Muscle of leg (tissue), 11 donors: Measurements from ENCODE around the gene SLC1A2. TPM values are rescaled to one million over a fixed set of nuclear protein-coding genes. Genes with fewer than 3 reads are reported as not detected.

Experiments
- DNase-seq: peaks from one replicate; pipeline ENCODE4 v3.0.0; 2013
- H3K27ac ChIP-seq: one replicate; pipeline ENCODE4 v1.5.1; 2013; ENCODE audit warnings: mild to moderate bottlenecking, low read length, control low read depth
- H3K27me3 ChIP-seq: one replicate; pipeline ENCODE4 v1.6.1; 2013; ENCODE audit warnings: low read length; ENCODE audit not compliant: control insufficient read depth, insufficient read depth
- H3K36me3 ChIP-seq: one replicate; pipeline ENCODE4 v1.6.1; 2013; ENCODE audit warnings: low read length; ENCODE audit not compliant: control insufficient read depth, insufficient read depth
- H3K4me1 ChIP-seq: one replicate; pipeline ENCODE4 v1.6.1; 2013; ENCODE audit warnings: low read length; ENCODE audit not compliant: control insufficient read depth, insufficient read depth
- H3K4me3 ChIP-seq: one replicate; pipeline ENCODE4 v1.5.1; 2013; ENCODE audit warnings: low read length, control low read depth
- H3K9me3 ChIP-seq: replicated peaks from 2 replicates; pipeline ENCODE4 v1.6.1; 2013; ENCODE audit warnings: low read depth, low read length; ENCODE audit not compliant: control insufficient read depth
- WGBS: methylation state at CpG from one replicate; pipeline ENCODE4 v1.1.5; 2013; ENCODE audit warnings: missing lambda C conversion rate; ENCODE audit not compliant: insufficient coverage; 5-methylcytosine and 5-hydroxymethylcytosine counted together
- polyA plus RNA-seq, 8 donors: library from polyadenylated mRNA; unstranded; fragments of 120-200 nt; gene quantifications; one replicate each; pipeline versions ENCODE4 v1.2.1 to v1.2.3, GENCODE V29; 2013; ENCODE audit warnings: inconsistent platforms in 1 of 8, low replicate concordance in 1 of 8; ENCODE audit not compliant: insufficient read length in 8 of 8, insufficient read depth in 1 of 8
- total RNA-seq: library from RNA; stranded (reverse); fragments of 120-200 nt; gene quantifications from one replicate; pipeline ENCODE4 v1.2.4, GENCODE V29; 2013

SLC1A2 gene
- total and polyA plus RNA-seq, 9 donors: 0.43 to 1.6 (median 1.0) TPM

GRCh38 chr11:35247428-35247827, 171.9 kb downstream of the SLC1A2 start:
- H3K9me3 ChIP-seq: peaks cover 3% of the 10 kb centered on the region
- WGBS: 88% methylated on average over 2 of the region's 3 CpGs
- no peak overlapping the region for H3K4me3 ChIP-seq
- no peak for DNase-seq
- H3K27me3 ChIP-seq: no peaks in the 10 kb centered on the region
- H3K27ac ChIP-seq: peak overlapping the region; percentile 66
- H3K4me1 ChIP-seq: no peaks in the 10 kb centered on the region
- H3K36me3 ChIP-seq: no peaks in the 10 kb centered on the region

GRCh38 chr11:35246745-35247144, 172.6 kb downstream of the SLC1A2 start:
- H3K4me1 ChIP-seq: no peaks in the 10 kb centered on the region
- peak; percentile 95 for DNase-seq
- H3K27me3 ChIP-seq: no peaks in the 10 kb centered on the region
- peak overlapping the region; percentile 78 for H3K27ac ChIP-seq
- no peaks in the 10 kb centered on the region for H3K36me3 ChIP-seq
- H3K4me3 ChIP-seq: no peak overlapping the region
- WGBS: 0% methylated on average over 2 of the region's 2 CpGs
- H3K9me3 ChIP-seq: peaks cover 3% of the 10 kb centered on the region

- no CpG with 5 or more reads among the region's 1 CpG for WGBS
Measured at GRCh38 chr11:35245786-35246185, 173.6 kb downstream of the SLC1A2 start.

GRCh38 chr11:35245056-35245455, 174.3 kb downstream of the SLC1A2 start:
- no peak for DNase-seq
- Histone ChIP-seq H3K27ac (no peak overlapping the region), H3K9me3 (peaks cover 3% of the 10 kb centered on the region), H3K4me3 (no peak overlapping the region), H3K36me3 (no peaks in the 10 kb centered on the region), H3K27me3 (no peaks in the 10 kb centered on the region), H3K4me1 (no peaks in the 10 kb centered on the region)
- 68% methylated on average over 4 of the region's 4 CpGs for WGBS

More at GRCh38 chr11:35245786-35246185, 173.6 kb downstream of the SLC1A2 start:
- Histone ChIP-seq H3K9me3 (peaks cover 3% of the 10 kb centered on the region), H3K4me3 (no peak overlapping the region), H3K27me3 (no peaks in the 10 kb centered on the region), H3K27ac (peak overlapping the region; percentile 78), H3K36me3 (no peaks in the 10 kb centered on the region), H3K4me1 (no peaks in the 10 kb centered on the region)
- no peak for DNase-seq

GRCh38 chr11:35243774-35244173, 175.6 kb downstream of the SLC1A2 start:
- H3K36me3 ChIP-seq: no peaks in the 10 kb centered on the region
- no peak overlapping the region for H3K4me3 ChIP-seq
- H3K9me3 ChIP-seq: peaks cover 3% of the 10 kb centered on the region
- no peaks in the 10 kb centered on the region for H3K27me3 ChIP-seq
- H3K27ac ChIP-seq: no peak overlapping the region
- no peak for DNase-seq
- WGBS: no CpG with 5 or more reads among the region's 2 CpGs
- H3K4me1 ChIP-seq: no peaks in the 10 kb centered on the region

- DNase-seq: no peak
- 100% methylated on average over 1 of the region's 3 CpGs for WGBS
- H3K27ac ChIP-seq: no peak overlapping the region
- no peaks in the 10 kb centered on the region for H3K9me3 ChIP-seq
- H3K4me1 ChIP-seq: peaks cover 3% of the 10 kb centered on the region
- H3K4me3 ChIP-seq: no peak overlapping the region
- no peaks in the 10 kb centered on the region for H3K27me3 ChIP-seq
- H3K36me3 ChIP-seq: no peaks in the 10 kb centered on the region
Measured at GRCh38 chr11:35242412-35243242, 176.7 kb downstream of the SLC1A2 start.

- Histone ChIP-seq H3K9me3 (no peaks in the 10 kb centered on the region), H3K36me3 (no peaks in the 10 kb centered on the region), H3K4me1 (peaks cover 3% of the 10 kb centered on the region), H3K27me3 (no peaks in the 10 kb centered on the region), H3K4me3 (no peak overlapping the region), H3K27ac (no peak overlapping the region)
- 83% methylated on average over 1 of the region's 1 CpG for WGBS
- no peak for DNase-seq
Measured at GRCh38 chr11:35241531-35241930, 177.8 kb downstream of the SLC1A2 start.

- Histone ChIP-seq H3K4me1 (peaks cover 3% of the 10 kb centered on the region), H3K27me3 (no peaks in the 10 kb centered on the region), H3K36me3 (no peaks in the 10 kb centered on the region), H3K4me3 (no peak overlapping the region), H3K27ac (no peak overlapping the region), H3K9me3 (no peaks in the 10 kb centered on the region)
- DNase-seq: no peak
- no CpG with 5 or more reads among the region's 1 CpG for WGBS
Measured at GRCh38 chr11:35241083-35241482, 178.3 kb downstream of the SLC1A2 start.

- no peaks in the 10 kb centered on the region for H3K9me3 ChIP-seq
- no peak overlapping the region for H3K27ac ChIP-seq
- WGBS: 100% methylated on average over 2 of the region's 4 CpGs
- no peak for DNase-seq
- no peaks in the 10 kb centered on the region for H3K27me3 ChIP-seq
- H3K4me3 ChIP-seq: no peak overlapping the region
- H3K36me3 ChIP-seq: no peaks in the 10 kb centered on the region
- peaks cover 3% of the 10 kb centered on the region for H3K4me1 ChIP-seq
Measured at GRCh38 chr11:35239471-35240075, 179.8 kb downstream of the SLC1A2 start.

- DNase-seq: no peak
- no peaks in the 10 kb centered on the region for H3K36me3 ChIP-seq
- no peaks in the 10 kb centered on the region for H3K9me3 ChIP-seq
- no peaks in the 10 kb centered on the region for H3K27me3 ChIP-seq
- H3K4me3 ChIP-seq: no peak overlapping the region
- no CpG with 5 or more reads among the region's 1 CpG for WGBS
- no peak overlapping the region for H3K27ac ChIP-seq
- H3K4me1 ChIP-seq: peaks cover 3% of the 10 kb centered on the region
Measured at GRCh38 chr11:35238882-35239281, 180.5 kb downstream of the SLC1A2 start.
